GM11168 (cell line): ENCODE results near the gene SIGLEC8.
"Not testable (repeated sequence)": the region's sequence is repeated elsewhere in the genome, so short reads cannot be mapped to it uniquely, and the experiment has no call there.

Experiments
- in situ Hi-C: fragments of 300-500 bp; cut with MboI; formaldehyde crosslinking; loops from one replicate; pipeline ENCODE4 v1.12.0; 2022; ENCODE audit warnings: low sequenced_read_pairs; ENCODE audit not compliant: unreplicated experiment

Gene SIGLEC8

DNA sequence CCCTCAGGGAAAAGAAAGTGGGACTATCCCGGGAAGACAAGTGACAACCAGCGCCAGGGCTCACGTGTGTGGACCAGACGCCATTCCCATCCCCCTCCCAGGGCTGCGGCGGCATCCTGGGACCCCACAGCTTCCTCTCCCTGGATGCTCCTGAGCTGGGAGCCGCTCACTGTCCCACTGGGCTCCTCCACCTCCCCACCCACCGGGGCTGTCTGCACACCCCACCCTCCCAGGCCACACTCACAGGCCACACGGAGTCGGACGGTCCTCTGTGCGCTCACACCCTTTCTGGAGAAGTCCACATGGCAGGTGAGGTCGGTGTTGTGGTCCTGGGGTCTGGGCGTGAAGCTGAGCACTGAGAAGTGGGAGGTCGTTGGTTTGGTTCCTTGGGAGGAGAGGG is 41.8 kb downstream of the SIGLEC8 start:
- in situ Hi-C loops = not testable (repeated sequence)

DNA sequence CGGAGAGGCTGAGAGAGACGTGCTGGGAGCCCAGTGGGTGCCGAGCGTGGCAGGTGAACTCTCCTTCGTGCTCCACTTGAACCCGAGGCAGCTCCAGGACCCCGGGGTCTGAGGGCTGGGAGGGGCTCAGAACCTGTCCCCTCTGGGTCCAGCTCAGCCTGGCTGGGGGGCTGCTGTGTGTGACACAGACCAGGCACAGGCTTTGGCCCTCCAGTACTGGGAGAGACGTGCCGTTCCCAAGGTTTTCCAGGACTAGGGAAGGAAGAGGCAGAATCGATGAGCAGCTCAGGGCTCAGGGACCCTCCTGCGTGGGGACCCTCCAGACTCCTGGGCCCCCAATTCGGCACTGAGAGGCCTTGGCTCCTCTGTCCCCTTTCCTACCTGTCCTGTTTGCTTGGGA is 43.1 kb downstream of the SIGLEC8 start:
- in situ Hi-C loops = no loop called here

- in situ Hi-C loops = no loop called here
These were observed 47.1 kb downstream of the SIGLEC8 start for GRCh38 chr19:51410950-51411748.

- in situ Hi-C loops = no loop called here
These were observed 50.6 kb downstream of the SIGLEC8 start for GRCh38 chr19:51407511-51408131.

DNA sequence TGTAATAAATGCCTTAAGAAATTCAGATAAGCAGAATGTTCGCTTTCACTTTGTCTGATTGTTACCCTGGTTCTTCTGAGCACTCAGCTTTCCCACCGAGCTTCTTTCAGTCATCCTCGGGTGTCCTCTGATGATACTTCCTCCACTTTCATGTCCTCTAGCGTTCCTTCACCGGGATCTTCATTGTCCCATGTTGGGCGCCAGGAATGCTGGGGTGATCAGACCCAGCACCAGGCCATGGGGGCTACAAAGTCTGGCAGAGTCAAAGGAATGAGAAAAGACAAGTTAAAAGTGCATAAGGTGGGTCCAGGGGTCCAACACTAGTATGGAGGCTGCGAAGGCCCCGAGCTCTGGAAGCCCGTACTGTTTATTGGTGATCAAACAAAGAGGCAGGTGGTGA is 56.1 kb downstream of the SIGLEC8 start:
- in situ Hi-C loops = no loop called here
